Tibial nerve (tissue), 4 donors: ENCODE results near the gene PPP2R5B.

Experiments used
- EP300 ChIP-seq, 2 donors: sonication (generic); formaldehyde crosslinking; IDR thresholded peaks; one replicate each; pipeline ENCODE4 v1.6.1; 2017; ENCODE audit warnings: antibody characterized with exemption in 2 of 2, mild to moderate bottlenecking in 1 of 2
- POLR2A ChIP-seq, 2 donors: fragments of 450-650 bp; IDR thresholded peaks; one replicate each; pipeline ENCODE4 v1.6.1; 2017; ENCODE audit warnings: antibody characterized with exemption in 2 of 2, mild to moderate bottlenecking in 2 of 2, moderate library complexity in 2 of 2
- TF ChIP-seq, protein P1 (sequence below), 5 experiments: fragments of 200-600 bp in 3 of 5; fragments of 450-650 bp in 2 of 5; sonication (generic) in 3 of 5; IDR thresholded peaks; one replicate each; pipeline ENCODE4 v1.5.1; 2016 to 2019; ENCODE audit warnings: antibody characterized with exemption in 5 of 5, mild to moderate bottlenecking in 3 of 5, moderate library complexity in 2 of 5

GRCh38 chr11:64954201-64954600 is 29.7 kb downstream of the PPP2R5B start:
- TF ChIP-seq, protein P1, sequence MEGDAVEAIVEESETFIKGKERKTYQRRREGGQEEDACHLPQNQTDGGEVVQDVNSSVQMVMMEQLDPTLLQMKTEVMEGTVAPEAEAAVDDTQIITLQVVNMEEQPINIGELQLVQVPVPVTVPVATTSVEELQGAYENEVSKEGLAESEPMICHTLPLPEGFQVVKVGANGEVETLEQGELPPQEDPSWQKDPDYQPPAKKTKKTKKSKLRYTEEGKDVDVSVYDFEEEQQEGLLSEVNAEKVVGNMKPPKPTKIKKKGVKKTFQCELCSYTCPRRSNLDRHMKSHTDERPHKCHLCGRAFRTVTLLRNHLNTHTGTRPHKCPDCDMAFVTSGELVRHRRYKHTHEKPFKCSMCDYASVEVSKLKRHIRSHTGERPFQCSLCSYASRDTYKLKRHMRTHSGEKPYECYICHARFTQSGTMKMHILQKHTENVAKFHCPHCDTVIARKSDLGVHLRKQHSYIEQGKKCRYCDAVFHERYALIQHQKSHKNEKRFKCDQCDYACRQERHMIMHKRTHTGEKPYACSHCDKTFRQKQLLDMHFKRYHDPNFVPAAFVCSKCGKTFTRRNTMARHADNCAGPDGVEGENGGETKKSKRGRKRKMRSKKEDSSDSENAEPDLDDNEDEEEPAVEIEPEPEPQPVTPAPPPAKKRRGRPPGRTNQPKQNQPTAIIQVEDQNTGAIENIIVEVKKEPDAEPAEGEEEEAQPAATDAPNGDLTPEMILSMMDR (IDR thresholded peaks at IDR 0.05) = no peak
- TF ChIP-seq POLR2A (IDR thresholded peaks at IDR 0.05) (no peak), EP300 (IDR thresholded peaks at IDR 0.05) (no peak)
